ENCODE data around the gene PSKH1.
A peak's percentile ranks its signal among the peaks of the same experiment; 100 is the strongest.

Gene PSKH1

GRCh38 chr16:67942200-67942509 lies 49.1 kb downstream of the PSKH1 start:
- Histone ChIP-seq H3K27ac (ENCODE audit: low read depth, low read length) (no peak overlapping the region), H3K36me3 (ENCODE audit: control insufficient read depth, low read length) (peaks cover 18% of the 10 kb centered on the region), H3K4me1 (ENCODE audit: control insufficient read depth, low read length) (peaks cover 7% of the 10 kb centered on the region), H3K9me3 (ENCODE audit: control insufficient read depth, insufficient read depth, low read length) (no peaks in the 10 kb centered on the region), H4K20me1 (ENCODE audit: control insufficient read depth, insufficient read depth, low read depth, low read length) (no peaks in the 10 kb centered on the region), H3F3A (ENCODE audit: control insufficient read depth, insufficient read depth) (no peaks in the 10 kb centered on the region), H3K4me2 (ENCODE audit: low read length) (no peak overlapping the region), H3K27me3 (ENCODE audit: control insufficient read depth, low read length) (no peaks in the 10 kb centered on the region), H3K79me2 (ENCODE audit: control insufficient read depth, low read length) (peaks cover 7% of the 10 kb centered on the region), H3K9me2 (replicated peaks; ENCODE audit: control insufficient read depth, low read length) (no peaks in the 10 kb centered on the region), H3K4me3 (ENCODE audit: low read length) (no peak overlapping the region)
- no peak for TF ChIP-seq EZH2phosphoT487 (IDR thresholded peaks at IDR 0.05; ENCODE audit: borderline replicate concordance, low read length)
- TF ChIP-seq CTCF (IDR thresholded peaks at IDR 0.05; ENCODE audit: low read depth, low read length, poor library complexity, severe bottlenecking), result peak; percentile 94

GRCh38 chr16:67942510-67943255 lies 49.6 kb downstream of the PSKH1 start:
- TF ChIP-seq EZH2phosphoT487 (IDR thresholded peaks at IDR 0.05; ENCODE audit: borderline replicate concordance, low read length) (no peak), CTCF (IDR thresholded peaks at IDR 0.05; ENCODE audit: low read depth, low read length, poor library complexity, severe bottlenecking) (no peak)
- peaks cover 2% of the 10 kb centered on the region for H3K79me2 ChIP-seq (ENCODE audit: control insufficient read depth, low read length)
- H3K27ac ChIP-seq (ENCODE audit: low read depth, low read length), result no peak overlapping the region
- H3K4me2 ChIP-seq (ENCODE audit: low read length), result no peak overlapping the region
- peaks cover 16% of the 10 kb centered on the region for H3K36me3 ChIP-seq (ENCODE audit: control insufficient read depth, low read length)
- no peaks in the 10 kb centered on the region for H3K9me2 ChIP-seq (replicated peaks; ENCODE audit: control insufficient read depth, low read length)
- H3K27me3 ChIP-seq (ENCODE audit: control insufficient read depth, low read length), result no peaks in the 10 kb centered on the region
- no peaks in the 10 kb centered on the region for H3F3A ChIP-seq (ENCODE audit: control insufficient read depth, insufficient read depth)
- H4K20me1 ChIP-seq (ENCODE audit: control insufficient read depth, insufficient read depth, low read depth, low read length), result no peaks in the 10 kb centered on the region
- no peak overlapping the region for H3K4me3 ChIP-seq (ENCODE audit: low read length)
- H3K9me3 ChIP-seq (ENCODE audit: control insufficient read depth, insufficient read depth, low read length), result no peaks in the 10 kb centered on the region
- H3K4me1 ChIP-seq (ENCODE audit: control insufficient read depth, low read length), result peaks cover 3% of the 10 kb centered on the region; the same call in 1 of the 2 replicates

DNA sequence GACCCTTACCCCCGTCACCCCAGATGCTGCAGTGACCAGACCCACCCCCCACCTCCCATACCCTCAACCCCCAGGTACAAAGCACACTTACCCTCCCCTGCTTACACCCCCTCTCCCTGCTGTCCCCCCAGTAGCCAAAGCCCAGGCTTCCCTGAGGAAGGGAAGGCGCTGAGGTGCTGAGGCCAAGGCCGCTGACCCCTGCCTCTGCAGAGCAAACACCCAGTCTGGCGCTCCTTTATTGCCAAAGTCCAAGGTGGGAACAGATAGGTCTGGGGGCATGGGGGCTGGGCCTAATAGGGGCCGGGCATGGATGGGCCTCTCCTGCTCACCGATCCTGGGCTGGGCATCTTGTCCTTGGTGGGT lies 50.2 kb downstream of the PSKH1 start:
- H3K4me1 ChIP-seq (ENCODE audit: control insufficient read depth, low read length), result 0 out of 2 replicates have a peak, but pooled peaks cover 3% of the 10 kb centered on the region
- no peak overlapping the region for H3K27ac ChIP-seq (ENCODE audit: low read depth, low read length)
- no peaks in the 10 kb centered on the region for H3K79me2 ChIP-seq (ENCODE audit: control insufficient read depth, low read length)
- H3F3A ChIP-seq (ENCODE audit: control insufficient read depth, insufficient read depth), result no peaks in the 10 kb centered on the region
- no peak overlapping the region for H3K4me2 ChIP-seq (ENCODE audit: low read length)
- H3K27me3 ChIP-seq (ENCODE audit: control insufficient read depth, low read length), result no peaks in the 10 kb centered on the region
- TF ChIP-seq EZH2phosphoT487 (IDR thresholded peaks at IDR 0.05; ENCODE audit: borderline replicate concordance, low read length) (no peak), CTCF (IDR thresholded peaks at IDR 0.05; ENCODE audit: low read depth, low read length, poor library complexity, severe bottlenecking) (no peak)
- no peak overlapping the region for H3K4me3 ChIP-seq (ENCODE audit: low read length)
- H3K36me3 ChIP-seq (ENCODE audit: control insufficient read depth, low read length), result peaks cover 16% of the 10 kb centered on the region
- no peaks in the 10 kb centered on the region for H3K9me2 ChIP-seq (replicated peaks; ENCODE audit: control insufficient read depth, low read length)
- no peaks in the 10 kb centered on the region for H3K9me3 ChIP-seq (ENCODE audit: control insufficient read depth, insufficient read depth, low read length)
- H4K20me1 ChIP-seq (ENCODE audit: control insufficient read depth, insufficient read depth, low read depth, low read length), result no peaks in the 10 kb centered on the region

Measured in DOHH2 (cell line).